ENCODE results near the gene SNTN.

SNTN gene

DNA sequence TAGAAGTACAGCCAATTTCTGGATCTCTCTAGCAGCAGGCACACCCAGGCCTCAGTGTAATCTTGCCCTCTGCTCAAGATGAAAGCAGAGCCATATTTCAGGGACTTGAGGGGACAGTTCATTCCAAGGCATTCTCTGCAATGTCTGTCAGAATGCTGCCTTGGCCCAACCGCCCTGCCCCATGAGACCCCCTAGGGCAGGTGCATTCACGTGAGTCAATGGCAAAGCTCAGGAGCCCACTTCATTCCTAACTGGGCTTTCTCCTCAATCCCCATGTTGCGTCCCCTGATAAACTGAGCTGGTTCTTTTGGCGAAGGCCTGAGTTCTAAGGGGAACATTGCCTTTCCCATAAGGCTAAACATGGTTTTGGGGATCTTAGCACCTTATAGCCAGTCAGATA is 9.5 kb downstream of the SNTN start:
- no peak overlapping the region for H3K4me3 ChIP-seq (ENCODE audit: low read depth, low read length)
- no peak for DNase-seq (ENCODE audit: low read depth)
- in situ Hi-C loops (cut with HindIII; ENCODE audit: low sequenced_read_pairs), result no loop called here
- TF ChIP-seq, protein P1, sequence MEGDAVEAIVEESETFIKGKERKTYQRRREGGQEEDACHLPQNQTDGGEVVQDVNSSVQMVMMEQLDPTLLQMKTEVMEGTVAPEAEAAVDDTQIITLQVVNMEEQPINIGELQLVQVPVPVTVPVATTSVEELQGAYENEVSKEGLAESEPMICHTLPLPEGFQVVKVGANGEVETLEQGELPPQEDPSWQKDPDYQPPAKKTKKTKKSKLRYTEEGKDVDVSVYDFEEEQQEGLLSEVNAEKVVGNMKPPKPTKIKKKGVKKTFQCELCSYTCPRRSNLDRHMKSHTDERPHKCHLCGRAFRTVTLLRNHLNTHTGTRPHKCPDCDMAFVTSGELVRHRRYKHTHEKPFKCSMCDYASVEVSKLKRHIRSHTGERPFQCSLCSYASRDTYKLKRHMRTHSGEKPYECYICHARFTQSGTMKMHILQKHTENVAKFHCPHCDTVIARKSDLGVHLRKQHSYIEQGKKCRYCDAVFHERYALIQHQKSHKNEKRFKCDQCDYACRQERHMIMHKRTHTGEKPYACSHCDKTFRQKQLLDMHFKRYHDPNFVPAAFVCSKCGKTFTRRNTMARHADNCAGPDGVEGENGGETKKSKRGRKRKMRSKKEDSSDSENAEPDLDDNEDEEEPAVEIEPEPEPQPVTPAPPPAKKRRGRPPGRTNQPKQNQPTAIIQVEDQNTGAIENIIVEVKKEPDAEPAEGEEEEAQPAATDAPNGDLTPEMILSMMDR (IDR thresholded peaks at IDR 0.05; ENCODE audit: low read depth, low read length, missing control alignments), result no peak

DNA sequence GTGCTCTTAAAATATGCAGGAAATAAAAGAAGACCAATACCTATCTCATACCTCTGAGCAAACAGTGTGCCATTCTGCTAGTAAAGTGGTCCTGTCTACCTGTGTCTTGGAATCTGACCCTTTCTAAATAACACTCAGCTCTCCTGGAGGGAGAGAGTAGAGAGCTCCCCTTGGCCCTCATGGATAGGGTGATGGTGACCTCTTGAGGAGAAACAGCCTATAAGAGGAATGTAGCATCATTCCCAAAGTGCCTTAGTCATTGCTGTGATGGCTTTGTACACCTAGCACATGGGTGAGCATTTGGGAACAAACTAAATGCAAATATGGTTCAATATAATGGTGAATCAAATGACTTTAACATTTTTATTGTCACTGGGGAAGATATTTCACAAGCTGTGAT is 10.0 kb downstream of the SNTN start:
- no peak for DNase-seq (ENCODE audit: low read depth)
- no peak overlapping the region for H3K4me3 ChIP-seq (ENCODE audit: low read depth, low read length)
- TF ChIP-seq, protein P1 (IDR thresholded peaks at IDR 0.05; ENCODE audit: low read depth, low read length, missing control alignments), result no peak
- in situ Hi-C loops (cut with HindIII; ENCODE audit: low sequenced_read_pairs), result no loop called here

DNA sequence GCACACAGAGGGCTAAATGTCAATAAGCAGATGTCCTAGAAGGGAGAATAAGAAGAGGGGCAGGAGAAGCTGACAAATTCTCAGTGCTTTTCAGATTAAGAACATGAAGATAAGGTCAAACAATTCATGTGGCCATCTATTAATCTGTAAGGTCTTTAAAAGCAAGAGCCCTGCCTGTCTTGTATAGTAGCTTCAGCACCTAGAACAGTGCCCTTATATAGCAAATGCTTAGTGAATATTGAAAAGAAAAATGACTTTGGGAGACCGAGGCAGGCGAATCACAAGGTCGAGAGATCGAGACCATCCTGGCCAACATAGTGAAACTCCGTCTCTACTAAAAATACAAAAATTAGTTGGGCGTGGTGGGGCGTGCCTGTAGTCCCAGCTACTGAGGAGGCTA is 18.1 kb downstream of the SNTN start:
- DNase-seq (ENCODE audit: low read depth), result no peak
- no peak overlapping the region for H3K4me3 ChIP-seq (ENCODE audit: low read depth, low read length)
- TF ChIP-seq, protein P1 (IDR thresholded peaks at IDR 0.05; ENCODE audit: low read depth, low read length, missing control alignments), result no peak
- in situ Hi-C loops (cut with HindIII; ENCODE audit: low sequenced_read_pairs), result no loop called here

DNA sequence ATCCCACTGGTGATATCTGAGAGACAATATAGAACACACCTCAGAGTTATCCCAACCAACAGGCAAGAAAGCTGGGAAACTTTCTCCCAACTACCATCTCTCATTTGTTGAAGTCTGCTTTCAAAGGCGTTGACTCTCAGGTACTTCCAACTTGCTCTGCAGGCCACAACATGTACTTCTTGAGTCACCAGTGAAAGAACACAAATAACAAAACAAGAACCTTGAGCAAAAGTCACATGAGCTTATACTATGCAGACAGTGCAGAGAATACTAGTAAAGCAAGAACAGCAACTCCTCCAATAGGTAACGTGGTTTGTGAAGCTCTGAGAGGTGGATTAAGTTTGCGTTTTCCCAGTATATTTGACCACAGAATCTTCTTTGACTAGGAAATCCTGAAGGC is 20.6 kb downstream of the SNTN start:
- in situ Hi-C loops (cut with HindIII; ENCODE audit: low sequenced_read_pairs), result no loop called here
- no peak overlapping the region for H3K4me3 ChIP-seq (ENCODE audit: low read depth, low read length)
- TF ChIP-seq, protein P1 (IDR thresholded peaks at IDR 0.05; ENCODE audit: low read depth, low read length, missing control alignments), result no peak
- DNase-seq (ENCODE audit: low read depth), result no peak

DNA sequence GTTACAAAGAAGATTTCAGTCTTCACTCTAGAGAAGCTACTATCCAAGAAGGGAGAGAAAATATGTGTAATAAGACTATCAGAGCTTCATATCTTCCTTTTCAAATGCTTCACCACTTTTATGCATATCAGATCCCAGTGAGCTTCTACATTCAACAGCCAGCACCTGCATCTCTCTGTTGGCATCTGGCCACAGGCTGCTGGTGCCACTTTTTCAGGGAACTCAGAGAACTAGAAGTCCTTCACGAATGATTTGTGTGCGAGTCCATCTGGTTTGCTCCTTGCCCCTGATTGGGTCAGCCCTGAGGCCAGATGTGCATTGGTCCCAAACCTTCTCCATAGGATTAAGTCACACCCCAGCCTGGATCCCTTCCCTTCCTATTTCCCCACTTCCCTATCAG is 22.1 kb downstream of the SNTN start:
- no peak overlapping the region for H3K4me3 ChIP-seq (ENCODE audit: low read depth, low read length)
- DNase-seq (ENCODE audit: low read depth), result no peak
- in situ Hi-C loops (cut with HindIII; ENCODE audit: low sequenced_read_pairs), result no loop called here
- TF ChIP-seq, protein P1 (IDR thresholded peaks at IDR 0.05; ENCODE audit: low read depth, low read length, missing control alignments), result no peak

DNA sequence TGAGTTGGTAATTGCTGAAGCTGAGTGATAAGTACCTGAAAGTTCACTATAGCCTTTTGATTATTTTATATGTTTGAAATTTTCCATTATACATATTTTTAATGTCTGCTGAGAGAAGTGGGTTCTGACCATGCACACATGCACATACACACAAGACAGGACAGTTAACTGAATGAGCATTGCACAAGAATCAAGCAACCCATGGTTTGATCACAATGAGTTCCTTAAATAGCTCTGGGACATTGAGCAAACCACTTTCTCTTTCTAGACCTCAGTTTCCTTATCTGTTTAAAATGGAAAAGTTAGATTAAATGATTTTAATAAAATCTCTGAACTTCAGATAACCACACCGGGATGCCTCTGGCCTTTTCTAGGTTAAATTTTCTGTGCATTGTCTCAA is 26.7 kb downstream of the SNTN start:
- in situ Hi-C loops (cut with HindIII; ENCODE audit: low sequenced_read_pairs), result no loop called here
- H3K4me3 ChIP-seq (ENCODE audit: low read depth, low read length), result no peak overlapping the region
- TF ChIP-seq, protein P1 (IDR thresholded peaks at IDR 0.05; ENCODE audit: low read depth, low read length, missing control alignments), result no peak
- no peak for DNase-seq (ENCODE audit: low read depth)

DNA sequence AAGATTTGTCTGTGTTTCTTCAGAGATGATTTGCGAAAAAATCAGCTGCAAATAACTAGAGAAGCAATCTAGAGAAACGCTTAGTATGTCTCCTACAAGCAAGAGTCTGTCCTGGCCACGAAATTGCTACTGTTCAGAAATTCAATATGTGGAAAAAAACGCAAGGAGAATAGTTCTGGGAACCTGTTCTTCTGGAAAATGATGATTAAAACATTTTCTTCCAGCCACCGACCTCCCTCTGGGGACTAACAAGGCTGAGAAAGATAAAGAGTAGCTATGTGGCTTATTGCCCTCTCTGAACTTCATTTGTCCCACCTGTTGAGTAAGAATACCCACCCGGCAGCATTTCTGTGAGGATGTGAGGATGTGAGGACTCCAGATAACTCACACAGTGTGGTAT is 31.6 kb downstream of the SNTN start:
- no peak overlapping the region for H3K4me3 ChIP-seq (ENCODE audit: low read depth, low read length)
- TF ChIP-seq, protein P1 (IDR thresholded peaks at IDR 0.05; ENCODE audit: low read depth, low read length, missing control alignments), result no peak
- in situ Hi-C loops (cut with HindIII; ENCODE audit: low sequenced_read_pairs), result no loop called here
- no peak for DNase-seq (ENCODE audit: low read depth)

Data from astrocyte of the cerebellum (primary cell).